Hepatocyte (in vitro differentiated cells): Measurements from ENCODE around the gene PKNOX2.

Source experiments
- EZH2 ChIP-seq: fragments of 200-600 bp; sonication (generic); IDR thresholded peaks from 2 replicates; pipeline ENCODE4 v1.6.1; 2016; ENCODE audit warnings: antibody characterized with exemption, mild to moderate bottlenecking, borderline replicate concordance
- EZH2phosphoT487 ChIP-seq: fragments of 200-600 bp; sonication (generic); IDR thresholded peaks from one replicate; pipeline ENCODE4 v1.6.1; 2018; ENCODE audit warnings: antibody characterized with exemption, mild to moderate bottlenecking, low read depth, moderate library complexity; ENCODE audit not compliant: unreplicated experiment, severe bottlenecking
- TF ChIP-seq, protein P1 (sequence below): fragments of 200-600 bp; sonication (generic); IDR thresholded peaks from 2 replicates; pipeline ENCODE4 v1.5.1; 2016; ENCODE audit warnings: antibody characterized with exemption, mild to moderate bottlenecking; ENCODE audit not compliant: poor library complexity

GRCh38 chr11:125282596-125282914 lies 118.0 kb downstream of the PKNOX2 start:
- TF ChIP-seq, protein P1, sequence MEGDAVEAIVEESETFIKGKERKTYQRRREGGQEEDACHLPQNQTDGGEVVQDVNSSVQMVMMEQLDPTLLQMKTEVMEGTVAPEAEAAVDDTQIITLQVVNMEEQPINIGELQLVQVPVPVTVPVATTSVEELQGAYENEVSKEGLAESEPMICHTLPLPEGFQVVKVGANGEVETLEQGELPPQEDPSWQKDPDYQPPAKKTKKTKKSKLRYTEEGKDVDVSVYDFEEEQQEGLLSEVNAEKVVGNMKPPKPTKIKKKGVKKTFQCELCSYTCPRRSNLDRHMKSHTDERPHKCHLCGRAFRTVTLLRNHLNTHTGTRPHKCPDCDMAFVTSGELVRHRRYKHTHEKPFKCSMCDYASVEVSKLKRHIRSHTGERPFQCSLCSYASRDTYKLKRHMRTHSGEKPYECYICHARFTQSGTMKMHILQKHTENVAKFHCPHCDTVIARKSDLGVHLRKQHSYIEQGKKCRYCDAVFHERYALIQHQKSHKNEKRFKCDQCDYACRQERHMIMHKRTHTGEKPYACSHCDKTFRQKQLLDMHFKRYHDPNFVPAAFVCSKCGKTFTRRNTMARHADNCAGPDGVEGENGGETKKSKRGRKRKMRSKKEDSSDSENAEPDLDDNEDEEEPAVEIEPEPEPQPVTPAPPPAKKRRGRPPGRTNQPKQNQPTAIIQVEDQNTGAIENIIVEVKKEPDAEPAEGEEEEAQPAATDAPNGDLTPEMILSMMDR, result no peak
- no peak for TF ChIP-seq EZH2phosphoT487
- TF ChIP-seq EZH2, result no peak
